ENCODE results near the gene ITPRIPL2.

DNA sequence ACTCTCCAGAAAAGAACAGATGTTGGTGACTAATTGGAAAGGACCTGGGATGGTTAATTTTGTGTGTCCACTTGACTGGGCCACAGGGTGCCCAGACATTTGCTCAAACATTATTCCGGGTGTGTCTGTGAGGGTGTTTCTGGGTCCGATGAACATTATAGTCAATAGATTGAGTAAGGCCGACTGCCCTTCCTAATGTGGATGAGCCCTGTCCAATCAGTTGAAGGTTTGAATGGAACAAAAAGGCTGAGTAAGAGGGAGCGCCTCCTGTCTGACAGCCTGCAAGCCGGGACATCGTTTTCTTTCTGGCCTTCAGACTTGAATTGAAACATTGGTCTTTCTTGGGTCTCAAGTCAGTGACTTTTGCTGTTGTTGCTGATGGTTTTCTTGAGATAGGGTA is 22.8 kb upstream of the ITPRIPL2 start:
- TF ChIP-seq CTCF (IDR thresholded peaks at IDR 0.05; ENCODE audit: low read depth, low read length) (no peak), EZH2phosphoT487 (IDR thresholded peaks at IDR 0.05; ENCODE audit: low read depth) (no peak)
